ENCODE results near the gene TNFAIP8. TPM values are rescaled to one million over a fixed set of nuclear protein-coding genes. Genes with fewer than 3 reads are reported as not detected.

Gene TNFAIP8
- total RNA-seq, 3 donors from 2014 or later (not counting 1 experiment from before 2014, with no cell fraction given) = 47.6 to 87.5 (median 76.3) TPM

DNA sequence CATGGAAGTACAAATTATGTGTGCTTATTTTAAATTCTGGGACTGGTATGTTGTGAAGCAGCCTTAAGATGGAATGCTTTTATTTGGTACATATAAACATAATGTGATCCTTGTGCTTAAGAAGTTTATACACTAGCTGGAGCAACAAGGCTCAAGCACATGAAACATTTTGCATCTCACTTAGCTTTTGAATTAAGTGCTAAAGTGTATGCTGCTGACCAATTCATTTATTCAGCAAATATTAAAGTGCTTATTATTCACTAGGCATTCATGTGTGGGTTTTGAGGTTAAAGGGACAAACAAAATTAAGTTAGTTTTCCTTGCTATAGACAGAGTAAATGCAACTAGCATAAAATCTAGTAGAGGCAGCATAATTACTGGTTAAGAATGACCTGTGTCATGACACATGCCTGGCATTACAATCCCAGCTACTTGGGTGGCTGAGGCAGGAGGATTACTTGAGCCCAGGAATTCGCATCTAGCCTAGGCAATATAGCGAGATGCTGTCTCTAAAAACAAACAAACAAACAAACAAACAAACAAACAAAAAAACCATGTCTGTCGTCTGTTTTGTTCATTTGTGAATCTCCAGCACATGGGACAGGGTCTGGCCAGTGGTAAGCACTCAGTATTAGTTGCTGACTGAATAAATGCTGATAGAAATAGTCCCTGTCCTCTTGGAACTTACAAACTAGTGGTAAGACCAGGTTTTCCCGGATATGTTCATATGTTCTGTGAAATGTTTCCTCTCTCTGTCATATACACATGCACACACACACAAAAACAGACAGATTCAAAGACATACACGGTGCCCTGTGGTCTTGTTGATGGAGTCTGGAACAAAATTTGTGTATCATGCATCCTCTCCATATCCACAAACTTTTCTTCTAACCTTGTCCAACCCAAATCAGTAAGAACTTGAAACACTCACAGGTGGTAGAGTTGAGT lies 41.9 kb upstream of the TNFAIP8 start:
- TF ChIP-seq, protein P1, sequence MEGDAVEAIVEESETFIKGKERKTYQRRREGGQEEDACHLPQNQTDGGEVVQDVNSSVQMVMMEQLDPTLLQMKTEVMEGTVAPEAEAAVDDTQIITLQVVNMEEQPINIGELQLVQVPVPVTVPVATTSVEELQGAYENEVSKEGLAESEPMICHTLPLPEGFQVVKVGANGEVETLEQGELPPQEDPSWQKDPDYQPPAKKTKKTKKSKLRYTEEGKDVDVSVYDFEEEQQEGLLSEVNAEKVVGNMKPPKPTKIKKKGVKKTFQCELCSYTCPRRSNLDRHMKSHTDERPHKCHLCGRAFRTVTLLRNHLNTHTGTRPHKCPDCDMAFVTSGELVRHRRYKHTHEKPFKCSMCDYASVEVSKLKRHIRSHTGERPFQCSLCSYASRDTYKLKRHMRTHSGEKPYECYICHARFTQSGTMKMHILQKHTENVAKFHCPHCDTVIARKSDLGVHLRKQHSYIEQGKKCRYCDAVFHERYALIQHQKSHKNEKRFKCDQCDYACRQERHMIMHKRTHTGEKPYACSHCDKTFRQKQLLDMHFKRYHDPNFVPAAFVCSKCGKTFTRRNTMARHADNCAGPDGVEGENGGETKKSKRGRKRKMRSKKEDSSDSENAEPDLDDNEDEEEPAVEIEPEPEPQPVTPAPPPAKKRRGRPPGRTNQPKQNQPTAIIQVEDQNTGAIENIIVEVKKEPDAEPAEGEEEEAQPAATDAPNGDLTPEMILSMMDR (IDR thresholded peaks at IDR 0.05) = no peak
- no peaks in the 10 kb centered on the region for H3K27me3 Mint-ChIP-seq (ENCODE audit: low read depth in 2 of 2)
- no peak overlapping the region for H3K4me3 Mint-ChIP-seq
- no peak overlapping the region for H3K4me3 ChIP-seq (ENCODE audit: low read length)
- peak overlapping the region; percentile 14 for H3K27ac ChIP-seq (ENCODE audit: low read length)
- H3K36me3 Mint-ChIP-seq = no peaks in the 10 kb centered on the region
- intact Hi-C loops (cut with micrococcal nuclease) = no loop called here
- ATAC-seq = no peak
- H3K27me3 ChIP-seq (ENCODE audit: control insufficient read depth, insufficient read depth, low read length) = no peaks in the 10 kb centered on the region
- 93% methylated on average over 3 of the region's 5 CpGs for WGBS (ENCODE audit: insufficient coverage)
- no peaks in the 10 kb centered on the region for H3K9me3 ChIP-seq (ENCODE audit: control insufficient read depth, insufficient read depth, low read length)
- peaks cover 3% of the 10 kb centered on the region for H3K36me3 ChIP-seq (ENCODE audit: control insufficient read depth, insufficient read depth, low read length)
- no peak for DNase-seq
- peaks cover 73 to 74% of the 10 kb centered on the region in 2 donors for H3K4me1 Mint-ChIP-seq
- peak overlapping the region; percentile 76 to 89 for H3K27ac Mint-ChIP-seq
- peaks cover 71% of the 10 kb centered on the region for H3K4me1 ChIP-seq (ENCODE audit: control insufficient read depth, insufficient read depth, low read length)
- H3K9me3 Mint-ChIP-seq = no peaks in the 10 kb centered on the region

DNA sequence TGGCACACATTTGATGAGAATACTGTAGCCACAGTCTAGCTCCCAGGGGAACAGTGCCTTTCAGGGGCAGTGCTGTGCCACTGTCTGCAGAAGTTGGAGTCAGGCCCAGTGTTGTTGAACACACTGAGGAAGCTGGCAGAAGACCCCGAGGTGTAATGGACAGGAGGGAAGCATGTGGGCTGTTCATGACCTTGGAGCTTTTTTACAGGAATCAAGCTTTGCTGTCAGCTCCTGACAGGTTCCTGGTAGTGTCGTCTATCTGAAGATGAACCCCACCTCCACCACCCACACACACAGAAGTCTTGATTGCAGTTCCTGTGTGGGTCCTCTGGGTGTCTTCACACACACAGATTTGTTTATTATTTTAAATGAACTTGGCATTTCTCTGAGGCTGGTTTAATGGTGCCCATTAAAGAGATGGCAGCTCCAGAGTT lies 40.3 kb upstream of the TNFAIP8 start:
- TF ChIP-seq, protein P1 (IDR thresholded peaks at IDR 0.05) = peak; percentile 61
- intact Hi-C loops (cut with micrococcal nuclease) = loop anchor here (1.0 to 5.0 kb wide), 2 partner anchors 42 to 97 kb away; partner anchors contain the start of gene TNFAIP8
- peaks cover 72% of the 10 kb centered on the region in 2 donors for H3K4me1 Mint-ChIP-seq
- 0% methylated on average over 2 of the region's 2 CpGs for WGBS (ENCODE audit: insufficient coverage)
- DNase-seq = peak in 1 of 2 donors; percentile 84
- H3K27ac ChIP-seq (ENCODE audit: low read length) = peak overlapping the region; percentile 46
- H3K9me3 Mint-ChIP-seq = no peaks in the 10 kb centered on the region
- H3K4me3 ChIP-seq (ENCODE audit: low read length) = no peak overlapping the region
- no peaks in the 10 kb centered on the region for H3K36me3 Mint-ChIP-seq
- H3K4me3 Mint-ChIP-seq = peak overlapping the region; percentile 13
- peak; percentile 84 to 92 (median 87) for ATAC-seq
- peaks cover 3% of the 10 kb centered on the region for H3K36me3 ChIP-seq (ENCODE audit: control insufficient read depth, insufficient read depth, low read length)
- no peaks in the 10 kb centered on the region for H3K9me3 ChIP-seq (ENCODE audit: control insufficient read depth, insufficient read depth, low read length)
- no peaks in the 10 kb centered on the region for H3K27me3 ChIP-seq (ENCODE audit: control insufficient read depth, insufficient read depth, low read length)
- H3K4me1 ChIP-seq (ENCODE audit: control insufficient read depth, insufficient read depth, low read length) = peaks cover 60% of the 10 kb centered on the region
- H3K27ac Mint-ChIP-seq = peak overlapping the region; percentile 76 to 89
- H3K27me3 Mint-ChIP-seq (ENCODE audit: low read depth in 2 of 2) = no peaks in the 10 kb centered on the region

DNA sequence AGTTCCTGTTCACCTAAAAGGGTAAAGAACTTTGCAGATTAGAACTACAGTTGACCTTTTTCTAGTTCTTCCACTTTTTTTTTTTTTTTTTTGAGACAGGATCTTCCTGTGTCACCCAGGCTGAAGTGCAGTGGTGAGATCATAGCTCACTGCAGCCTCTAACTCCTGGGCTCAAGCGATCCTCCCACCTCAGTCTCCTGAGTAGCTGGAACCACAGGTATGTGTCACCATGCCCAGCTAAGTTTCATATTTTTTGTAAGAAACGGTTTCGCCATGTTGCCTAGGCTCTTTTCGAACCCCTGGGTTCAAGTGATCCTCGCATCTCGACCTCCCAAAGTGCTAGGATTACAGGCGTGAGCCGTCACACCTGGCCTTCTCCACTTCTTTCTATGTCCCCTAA lies 39.7 kb upstream of the TNFAIP8 start:
- Mint-ChIP-seq H3K4me1 (peaks cover 71 to 72% of the 10 kb centered on the region in 2 donors), H3K4me3 (no peak overlapping the region), H3K9me3 (no peaks in the 10 kb centered on the region), H3K27ac (peak overlapping the region; percentile 76 to 89), H3K27me3 (ENCODE audit: low read depth in 2 of 2) (no peaks in the 10 kb centered on the region), H3K36me3 (no peaks in the 10 kb centered on the region)
- TF ChIP-seq, protein P1 (IDR thresholded peaks at IDR 0.05) = no peak
- DNase-seq (no peak), ATAC-seq (peak; percentile 19 to 27 (median 24))
- Histone ChIP-seq H3K4me3 (ENCODE audit: low read length) (no peak overlapping the region), H3K27me3 (ENCODE audit: control insufficient read depth, insufficient read depth, low read length) (no peaks in the 10 kb centered on the region), H3K36me3 (ENCODE audit: control insufficient read depth, insufficient read depth, low read length) (peaks cover under 1% of the 10 kb centered on the region), H3K27ac (ENCODE audit: low read length) (peak overlapping the region; percentile 46), H3K9me3 (ENCODE audit: control insufficient read depth, insufficient read depth, low read length) (no peaks in the 10 kb centered on the region), H3K4me1 (ENCODE audit: control insufficient read depth, insufficient read depth, low read length) (peaks cover 59% of the 10 kb centered on the region)
- 90% methylated on average over 8 of the region's 8 CpGs for WGBS (ENCODE audit: insufficient coverage)
- intact Hi-C loops (cut with micrococcal nuclease) = loop anchor here (5.0 kb wide), 1 partner anchor 41 kb away; the partner anchor contains the start of gene TNFAIP8

All from natural killer cell (primary cell).